HG02973 (cell line): Measurements from ENCODE around the gene CCDC137.

Experiments used
- ATAC-seq: cut with Tn5 transposase; IDR thresholded peaks from one replicate; pipeline ENCODE4 v1.9.1; 2021; ENCODE audit warnings: moderate library complexity; ENCODE audit not compliant: unreplicated experiment

Gene CCDC137

GRCh38 chr17:81700353-81701287 lies 34.1 kb downstream of the CCDC137 start:
- ATAC-seq = no peak

GRCh38 chr17:81701288-81702071 lies 34.9 kb downstream of the CCDC137 start:
- ATAC-seq = no peak

GRCh38 chr17:81702934-81703746 lies 36.6 kb downstream of the CCDC137 start, which contains the start of gene MRPL12:
MRPL12 (plus strand) TSS chr17:81703367; CDS start chr17:81703502, 135 bp downstream.
- peak; percentile 66 for ATAC-seq

GRCh38 chr17:81703747-81704654 lies 37.5 kb downstream of the CCDC137 start:
- peak; percentile 5 for ATAC-seq

- no peak for ATAC-seq
Measured at GRCh38 chr17:81705518-81706231, 39.1 kb downstream of the CCDC137 start.

- no peak for ATAC-seq
Measured at GRCh38 chr17:81706232-81706611, 39.7 kb downstream of the CCDC137 start.

- no peak for ATAC-seq
Measured at GRCh38 chr17:81706757-81707624, 40.5 kb downstream of the CCDC137 start.

- no peak for ATAC-seq
Measured at GRCh38 chr17:81707725-81708646, 41.4 kb downstream of the CCDC137 start.

GRCh38 chr17:81708739-81709185 lies 42.2 kb downstream of the CCDC137 start:
- ATAC-seq = no peak

GRCh38 chr17:81710514-81711308 lies 44.2 kb downstream of the CCDC137 start:
- no peak for ATAC-seq

GRCh38 chr17:81711814-81712467 lies 45.4 kb downstream of the CCDC137 start, which contains the start of gene SLC25A10:
SLC25A10 (plus strand) TSS chr17:81712284; CDS start chr17:81712427, 143 bp downstream.
- peak; percentile 58 for ATAC-seq

- ATAC-seq = peak; percentile 2
Measured at GRCh38 chr17:81712468-81713003, 46.0 kb downstream of the CCDC137 start.

- ATAC-seq = no peak
Measured at GRCh38 chr17:81713004-81713555, 46.5 kb downstream of the CCDC137 start.

- no peak for ATAC-seq
Measured at GRCh38 chr17:81713556-81714411, 47.2 kb downstream of the CCDC137 start.
